ENCODE results near the gene ITCH. TPM values are rescaled to one million over a fixed set of nuclear protein-coding genes. Genes with fewer than 3 reads are reported as not detected.

ITCH gene
- total RNA-seq, 2 experiments from 2014 or later = 44.2 to 47.0 TPM

GRCh38 chr20:34559311-34560140 lies 196.5 kb downstream of the ITCH start:
- Histone ChIP-seq H3K27me3 (ENCODE audit: control insufficient read depth in 1 of 2, insufficient read depth in 2 of 2, low read length in 2 of 2) (no peaks in the 10 kb centered on the region), H3K27ac (ENCODE audit: low read depth in 1 of 2, low read length in 2 of 2) (peak overlapping the region in 1 of 2 donors; percentile 21), H3K36me3 (ENCODE audit: insufficient read depth, low read length) (no peaks in the 10 kb centered on the region), H3K4me3 (ENCODE audit: low read length) (no peak overlapping the region), H3K4me1 (ENCODE audit: insufficient read depth, low read length) (peaks cover 11% of the 10 kb centered on the region), H3K9me3 (ENCODE audit: control insufficient read depth in 1 of 2, insufficient read depth in 1 of 2, low read length in 2 of 2) (no peaks in the 10 kb centered on the region)
- Mint-ChIP-seq H3K27ac (peak overlapping the region; percentile 90), H3K4me1 (ENCODE audit: low read depth) (peaks cover 14% of the 10 kb centered on the region), H3K36me3 (ENCODE audit: low read depth) (peaks cover 2% of the 10 kb centered on the region), H3K4me3 (peak overlapping the region; percentile 84), H3K9me3 (no peaks in the 10 kb centered on the region), H3K27me3 (no peaks in the 10 kb centered on the region)
- POLR2A ChIA-PET = interaction anchor here (1.1 to 2.1 kb wide), 2 partner anchors 8 to 44 kb away, joined by 3 to 17 read pairs; partner anchors contain the start of gene DYNLRB1
- no peak for ATAC-seq (ENCODE audit: poor library complexity)
- DNase-seq = peak in 2 of 14 experiments; percentile 38 to 59
- CTCF ChIA-PET = no interaction called here
- no peak for TF ChIP-seq CTCF (IDR thresholded peaks at IDR 0.05)
- intact Hi-C loops (cut with DNase I, micrococcal nuclease) = loop anchor here (5.0 kb wide), 4 partner anchors 118 to 1067 kb away; partner anchors contain the start of genes CBFA2T2 (in 1 of the 2), PIGU (in 1 of the 2) and TP53INP2 (in 1 of the 2)

DNA sequence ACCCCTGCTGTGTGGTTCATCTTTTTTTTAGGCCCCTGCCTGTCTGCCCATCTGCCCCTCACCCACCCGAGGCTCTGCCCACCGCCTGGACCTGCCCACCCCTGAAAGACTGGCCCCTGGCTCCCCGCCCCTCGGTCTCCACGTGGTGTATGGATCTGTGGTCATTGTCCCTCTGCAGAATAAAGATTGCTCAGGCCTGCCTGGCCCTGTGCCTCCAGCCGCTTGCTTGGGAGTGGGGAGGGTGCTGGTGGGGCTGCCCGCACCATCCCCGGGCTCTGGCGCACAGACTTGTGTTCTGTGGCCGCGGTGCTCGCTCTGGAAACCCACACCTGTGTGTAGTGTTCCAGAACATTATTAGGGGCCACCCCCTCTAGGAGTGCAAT lies 197.1 kb downstream of the ITCH start:
- peaks cover 5% of the 10 kb centered on the region for H3K36me3 Mint-ChIP-seq (ENCODE audit: low read depth)
- H3K4me1 Mint-ChIP-seq (ENCODE audit: low read depth) = peaks cover 14% of the 10 kb centered on the region
- intact Hi-C loops (cut with DNase I, micrococcal nuclease) = loop anchor here in 1 of 2 experiments (5.0 kb wide), 1 partner anchor 117 kb away; the partner anchor contains the start of gene PIGU
- Histone ChIP-seq H3K4me3 (ENCODE audit: low read length) (no peak overlapping the region), H3K4me1 (ENCODE audit: insufficient read depth, low read length) (peaks cover 11% of the 10 kb centered on the region), H3K27ac (ENCODE audit: low read depth in 1 of 2, low read length in 2 of 2) (no peak overlapping the region), H3K9me3 (ENCODE audit: control insufficient read depth in 1 of 2, insufficient read depth in 1 of 2, low read length in 2 of 2) (no peaks in the 10 kb centered on the region), H3K27me3 (ENCODE audit: control insufficient read depth in 1 of 2, insufficient read depth in 2 of 2, low read length in 2 of 2) (no peaks in the 10 kb centered on the region), H3K36me3 (ENCODE audit: insufficient read depth, low read length) (no peaks in the 10 kb centered on the region)
- DNase-seq (peak in 1 of 14 experiments; percentile 27), ATAC-seq (ENCODE audit: poor library complexity) (no peak)
- H3K9me3 Mint-ChIP-seq = no peaks in the 10 kb centered on the region
- H3K27ac Mint-ChIP-seq = peak overlapping the region; percentile 90
- no peaks in the 10 kb centered on the region for H3K27me3 Mint-ChIP-seq
- ChIA-PET CTCF (no interaction called here), POLR2A (interaction anchor here (0.7 kb wide), 1 partner anchor 44 kb away, joined by 3 read pairs; the partner anchor contains the start of gene DYNLRB1)
- TF ChIP-seq CTCF (IDR thresholded peaks at IDR 0.05) = no peak
- H3K4me3 Mint-ChIP-seq = peak overlapping the region; percentile 86

DNA sequence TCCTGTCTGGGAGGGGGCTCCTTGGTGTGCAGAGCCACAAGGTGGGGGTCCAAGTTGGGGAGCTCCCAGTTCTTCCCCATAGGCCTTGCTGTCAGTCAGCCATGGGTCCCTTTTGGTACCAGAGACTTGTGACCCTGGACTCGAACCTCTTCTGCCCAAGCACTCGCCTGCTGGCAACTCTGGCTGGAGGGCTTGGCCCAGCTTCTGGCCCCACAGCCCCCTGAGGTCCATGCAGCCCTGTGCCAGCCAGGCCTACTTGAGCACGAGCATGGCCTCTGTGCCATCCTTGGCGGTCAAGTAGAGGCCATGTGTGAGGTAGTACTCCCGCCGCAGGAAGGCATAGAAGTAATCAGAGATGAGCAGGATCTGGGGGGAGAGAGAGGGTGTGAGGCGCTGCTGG lies 197.5 kb downstream of the ITCH start:
- intact Hi-C loops (cut with DNase I, micrococcal nuclease) = loop anchor here in 1 of 2 experiments (5.0 kb wide), 1 partner anchor 117 kb away; the partner anchor contains the start of gene PIGU
- H3K27ac ChIP-seq (ENCODE audit: low read depth in 1 of 2, low read length in 2 of 2) = no peak overlapping the region
- peak overlapping the region; percentile 90 for H3K27ac Mint-ChIP-seq

More for the DNA sequence above, 197.5 kb downstream of the ITCH start:
- Histone ChIP-seq H3K4me1 (ENCODE audit: insufficient read depth, low read length) (peaks cover 11% of the 10 kb centered on the region), H3K9me3 (ENCODE audit: control insufficient read depth in 1 of 2, insufficient read depth in 1 of 2, low read length in 2 of 2) (no peaks in the 10 kb centered on the region), H3K4me3 (ENCODE audit: low read length) (no peak overlapping the region), H3K27me3 (ENCODE audit: control insufficient read depth in 1 of 2, insufficient read depth in 2 of 2, low read length in 2 of 2) (no peaks in the 10 kb centered on the region), H3K36me3 (ENCODE audit: insufficient read depth, low read length) (no peaks in the 10 kb centered on the region)
- peaks cover 5% of the 10 kb centered on the region for H3K36me3 Mint-ChIP-seq (ENCODE audit: low read depth)
- H3K4me3 Mint-ChIP-seq = peak overlapping the region; percentile 86
- ChIA-PET CTCF (interaction anchor here (1.7 kb wide), 1 partner anchor 22 kb away, joined by 4 read pairs; no protein-coding TSS in a partner anchor), POLR2A (interaction anchor here (0.7 kb wide), 1 partner anchor 44 kb away, joined by 3 read pairs; the partner anchor contains the start of gene DYNLRB1)
- ATAC-seq (ENCODE audit: poor library complexity) (no peak), DNase-seq (peak in 2 of 14 experiments; percentile 19 to 45)
- TF ChIP-seq CTCF (IDR thresholded peaks at IDR 0.05) = no peak
- no peaks in the 10 kb centered on the region for H3K9me3 Mint-ChIP-seq
- no peaks in the 10 kb centered on the region for H3K27me3 Mint-ChIP-seq
- peaks cover 14% of the 10 kb centered on the region for H3K4me1 Mint-ChIP-seq (ENCODE audit: low read depth)

Small RNAs within 50 kb of the gene (microRNA-seq; reads per million reads assigned to microRNA genes)
- gene MIR644A (ENCODE audit: borderline microRNAs expressed, borderline replicate concordance) = not detected

Other genes with a start within 250 kb of the ITCH start
- not detected for gene ASIP, start 121.8 kb upstream of the ITCH start, total RNA-seq
- gene AHCY, start 59.9 kb upstream of the ITCH start, total RNA-seq = 10 to 100 TPM; 16.7 to 16.9 TPM
- 10 to 100 TPM; 38.3 to 40.3 TPM for gene DYNLRB1, start 153.1 kb downstream of the ITCH start, total RNA-seq
- gene MAP1LC3A, start 195.4 kb downstream of the ITCH start, total RNA-seq = 10 to 100 TPM; 17.5 to 17.7 TPM